ENCODE results near the gene REXO4. TPM values are rescaled to one million over a fixed set of nuclear protein-coding genes. Genes with fewer than 3 reads are reported as not detected.
A peak's percentile ranks its signal among the peaks of the same experiment; 100 is the strongest.

REXO4 gene
- total RNA-seq = 10 to 100 TPM; 12.1 to 21.9 (median 16.0) TPM

GRCh38 chr9:133417541-133418461 lies at the start of gene REXO4:
TSS of gene REXO4 (minus strand) at chr9:133418010. CDS start at chr9:133417844, 166 bp downstream.
- intact Hi-C loops (cut with DNase I; ENCODE audit: low total_unique reads) (no loop called here), in situ Hi-C loops (cut with MboI; ENCODE audit: low pct_ligation_motif_present in 1 of 4, low pct_unique_long_range_greater_than_20kb in 1 of 4, low sequenced_read_pairs in 3 of 4) (no loop called here)
- TF ChIP-seq POLR2AphosphoS5 (IDR thresholded peaks at IDR 0.05) (peak; percentile 33 to 79 (median 46)), POLR2A (IDR thresholded peaks at IDR 0.05) (peak; percentile 54), CTCF (IDR thresholded peaks at IDR 0.05) (peak in 1 of 5 experiments; percentile 7), EP300 (IDR thresholded peaks at IDR 0.05; ENCODE audit: low read depth) (no peak)
- H3K4me1 ChIP-seq = peaks cover 0 to 38% (median 27%) of the 10 kb centered on the region in 4 donors
- WGBS, 2 donors (ENCODE audit: low coverage in 1 of 2) = 1% methylated on average over 23 to 67 of the region's 75 CpGs
- H3K36me3 ChIP-seq = peaks cover 0 to 14% (median 2%) of the 10 kb centered on the region in 4 donors
- H3K27me3 ChIP-seq = no peaks in the 10 kb centered on the region
- peak within 1 kb of the TSS; percentile 62 to 99 (median 88) for H3K4me3 ChIP-seq
- peak within 1 kb of the TSS; percentile 90 to 94 (median 94) for H3K27ac ChIP-seq
- DNase-seq = peak; percentile 90
- H3K9me3 ChIP-seq = no peaks in the 10 kb centered on the region

GRCh38 chr9:133467101-133467500 lies 49.3 kb upstream of the REXO4 start:
- DNase-seq = no peak
- Histone ChIP-seq H3K4me1 (peaks cover 0 to 25% (median 10%) of the 10 kb centered on the region in 4 donors), H3K27ac (no peak overlapping the region), H3K36me3 (no peaks in the 10 kb centered on the region), H3K27me3 (no peaks in the 10 kb centered on the region), H3K9me3 (no peaks in the 10 kb centered on the region), H3K4me3 (no peak overlapping the region)
- 84 to 89% methylated on average over 5 to 10 of the region's 10 CpGs for WGBS, 2 donors (ENCODE audit: low coverage in 1 of 2)
- TF ChIP-seq POLR2A (IDR thresholded peaks at IDR 0.05) (no peak), EP300 (IDR thresholded peaks at IDR 0.05; ENCODE audit: low read depth) (no peak), CTCF (IDR thresholded peaks at IDR 0.05) (no peak), POLR2AphosphoS5 (IDR thresholded peaks at IDR 0.05) (no peak)
- in situ Hi-C loops (cut with MboI; ENCODE audit: low pct_ligation_motif_present in 1 of 4, low pct_unique_long_range_greater_than_20kb in 1 of 4, low sequenced_read_pairs in 3 of 4) = no loop called here
- intact Hi-C loops (cut with DNase I; ENCODE audit: low total_unique reads) = no loop called here

- WGBS, 2 donors (ENCODE audit: low coverage in 1 of 2) = 79 to 83% methylated on average over 6 of the region's 6 CpGs
- H3K4me3 ChIP-seq = no peak overlapping the region
- H3K27ac ChIP-seq = no peak overlapping the region
- H3K27me3 ChIP-seq = no peaks in the 10 kb centered on the region
- intact Hi-C loops (cut with DNase I; ENCODE audit: low total_unique reads) = no loop called here
- TF ChIP-seq POLR2A (IDR thresholded peaks at IDR 0.05) (no peak), EP300 (IDR thresholded peaks at IDR 0.05; ENCODE audit: low read depth) (no peak), POLR2AphosphoS5 (IDR thresholded peaks at IDR 0.05) (no peak), CTCF (IDR thresholded peaks at IDR 0.05) (no peak)
- H3K36me3 ChIP-seq = no peaks in the 10 kb centered on the region
- in situ Hi-C loops (cut with MboI; ENCODE audit: low pct_ligation_motif_present in 1 of 4, low pct_unique_long_range_greater_than_20kb in 1 of 4, low sequenced_read_pairs in 3 of 4) = no loop called here
- DNase-seq = no peak
- H3K4me1 ChIP-seq = peaks cover 1 to 25% (median 8%) of the 10 kb centered on the region in 4 donors
- no peaks in the 10 kb centered on the region for H3K9me3 ChIP-seq
Observed at GRCh38 chr9:133465984-133466383, 48.2 kb upstream of the REXO4 start.

- Histone ChIP-seq H3K4me1 (peaks cover 2 to 18% (median 9%) of the 10 kb centered on the region in 4 donors), H3K4me3 (no peak overlapping the region), H3K27ac (no peak overlapping the region), H3K36me3 (no peaks in the 10 kb centered on the region), H3K27me3 (no peaks in the 10 kb centered on the region), H3K9me3 (no peaks in the 10 kb centered on the region)
- in situ Hi-C loops (cut with MboI; ENCODE audit: low pct_ligation_motif_present in 1 of 4, low pct_unique_long_range_greater_than_20kb in 1 of 4, low sequenced_read_pairs in 3 of 4) (no loop called here), intact Hi-C loops (cut with DNase I; ENCODE audit: low total_unique reads) (no loop called here)
- whole genome bisulfite sequencing, 2 donors (ENCODE audit: low coverage in 1 of 2) = 95% methylated on average over 8 of the region's 10 CpGs; no CpG with 5 or more reads in 1 of the 2 donors
- TF ChIP-seq POLR2A (IDR thresholded peaks at IDR 0.05) (no peak), POLR2AphosphoS5 (IDR thresholded peaks at IDR 0.05) (no peak), CTCF (IDR thresholded peaks at IDR 0.05) (no peak), EP300 (IDR thresholded peaks at IDR 0.05; ENCODE audit: low read depth) (no peak)
- DNase-seq = no peak
Observed at GRCh38 chr9:133464638-133465037, 46.8 kb upstream of the REXO4 start.

All from transverse colon (tissue), 4 donors.